ENCODE data around the gene GPM6B.

- no peak for TF ChIP-seq ARNT (IDR thresholded peaks at IDR 0.05)
- TF ChIP-seq ELF4 (IDR thresholded peaks at IDR 0.05) = no peak
- TF ChIP-seq NFRKB (IDR thresholded peaks at IDR 0.05) = no peak
- TF ChIP-seq SP1 (IDR thresholded peaks at IDR 0.05) = no peak
- no peak for TF ChIP-seq CTBP1 (IDR thresholded peaks at IDR 0.05; ENCODE audit: borderline replicate concordance)
- no peak for TF ChIP-seq FOXM1 (IDR thresholded peaks at IDR 0.05; ENCODE audit: borderline replicate concordance)
- TF ChIP-seq TARDBP (IDR thresholded peaks at IDR 0.05) = no peak
- no peak for TF ChIP-seq L3MBTL2 (conservative IDR thresholded peaks at IDR 0.05)
- TF ChIP-seq SUZ12 (IDR thresholded peaks at IDR 0.05) = no peak
- no peak for TF ChIP-seq FOXA1 (IDR thresholded peaks at IDR 0.05)
- TF ChIP-seq FOXK2 (IDR thresholded peaks at IDR 0.05) = no peak
- TF ChIP-seq ZNF384 (IDR thresholded peaks at IDR 0.05) = no peak
These were observed 20.4 kb upstream of the GPM6B start for GRCh38 chrX:13837290-13837745.
